ENCODE results near the gene RNASE8.

RNASE8 gene

GRCh38 chr14:21088687-21089086, 31.1 kb downstream of the RNASE8 start:
- TF ChIP-seq, protein P1, sequence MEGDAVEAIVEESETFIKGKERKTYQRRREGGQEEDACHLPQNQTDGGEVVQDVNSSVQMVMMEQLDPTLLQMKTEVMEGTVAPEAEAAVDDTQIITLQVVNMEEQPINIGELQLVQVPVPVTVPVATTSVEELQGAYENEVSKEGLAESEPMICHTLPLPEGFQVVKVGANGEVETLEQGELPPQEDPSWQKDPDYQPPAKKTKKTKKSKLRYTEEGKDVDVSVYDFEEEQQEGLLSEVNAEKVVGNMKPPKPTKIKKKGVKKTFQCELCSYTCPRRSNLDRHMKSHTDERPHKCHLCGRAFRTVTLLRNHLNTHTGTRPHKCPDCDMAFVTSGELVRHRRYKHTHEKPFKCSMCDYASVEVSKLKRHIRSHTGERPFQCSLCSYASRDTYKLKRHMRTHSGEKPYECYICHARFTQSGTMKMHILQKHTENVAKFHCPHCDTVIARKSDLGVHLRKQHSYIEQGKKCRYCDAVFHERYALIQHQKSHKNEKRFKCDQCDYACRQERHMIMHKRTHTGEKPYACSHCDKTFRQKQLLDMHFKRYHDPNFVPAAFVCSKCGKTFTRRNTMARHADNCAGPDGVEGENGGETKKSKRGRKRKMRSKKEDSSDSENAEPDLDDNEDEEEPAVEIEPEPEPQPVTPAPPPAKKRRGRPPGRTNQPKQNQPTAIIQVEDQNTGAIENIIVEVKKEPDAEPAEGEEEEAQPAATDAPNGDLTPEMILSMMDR (IDR thresholded peaks at IDR 0.05; ENCODE audit: low read length, missing control alignments), result no peak
- DNase-seq (ENCODE audit: low read depth), result no peak
- H3K4me3 ChIP-seq (replicated peaks; ENCODE audit: low read depth, low read length), result no peak overlapping the region

- no peak for DNase-seq (ENCODE audit: low read depth)
- H3K4me3 ChIP-seq (replicated peaks; ENCODE audit: low read depth, low read length), result no peak overlapping the region
- TF ChIP-seq, protein P1 (IDR thresholded peaks at IDR 0.05; ENCODE audit: low read length, missing control alignments), result no peak
These were observed 31.6 kb downstream of the RNASE8 start for GRCh38 chr14:21089271-21089670.

GRCh38 chr14:21089877-21090193, 32.2 kb downstream of the RNASE8 start:
- TF ChIP-seq, protein P1 (IDR thresholded peaks at IDR 0.05; ENCODE audit: low read length, missing control alignments), result no peak
- H3K4me3 ChIP-seq (replicated peaks; ENCODE audit: low read depth, low read length), result no peak overlapping the region

DNA sequence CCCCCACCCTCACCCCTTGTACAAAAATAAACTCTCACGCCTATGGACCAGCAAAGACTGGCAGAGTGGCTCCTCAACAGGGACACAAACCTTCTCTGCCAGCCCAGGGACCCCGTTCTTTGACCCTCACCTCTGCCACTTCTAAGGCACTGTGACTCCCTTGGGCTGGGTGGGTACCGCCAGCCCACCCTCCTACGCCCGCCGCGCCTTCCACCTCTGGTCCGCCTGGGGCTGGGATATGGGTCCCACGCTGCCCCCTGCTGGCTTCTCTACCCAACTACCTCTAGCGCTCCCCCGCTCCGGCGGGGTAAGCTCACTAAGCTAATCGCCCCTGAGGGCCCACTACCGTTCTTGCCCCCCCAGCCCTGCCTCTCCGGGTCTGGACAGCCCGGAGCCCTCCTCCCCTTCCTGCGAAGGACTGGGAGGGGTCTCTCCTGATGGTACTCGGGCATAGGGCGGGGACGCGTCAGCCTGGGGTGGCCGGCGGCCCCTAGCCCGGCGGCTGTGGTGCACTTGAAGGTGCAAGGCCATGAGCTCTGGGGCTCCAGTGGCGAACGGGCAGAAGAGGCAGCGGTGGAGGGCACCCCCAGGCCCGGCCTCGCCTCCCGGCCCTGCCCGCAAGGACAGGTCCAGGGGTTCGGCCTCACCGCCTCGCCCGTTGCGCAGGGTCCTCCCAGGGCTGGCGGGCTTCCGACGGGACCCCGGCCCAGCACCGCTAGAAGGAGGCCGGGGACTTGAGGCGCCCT, 32.7 kb downstream of the RNASE8 start:
- TF ChIP-seq, protein P1 (IDR thresholded peaks at IDR 0.05; ENCODE audit: low read length, missing control alignments), result peak; percentile 38
- DNase-seq (ENCODE audit: low read depth), result no peak

More at GRCh38 chr14:21089877-21090193, 32.2 kb downstream of the RNASE8 start:
- no peak for DNase-seq (ENCODE audit: low read depth)

GRCh38 chr14:21090940-21091663, 33.5 kb downstream of the RNASE8 start:
- H3K4me3 ChIP-seq (replicated peaks; ENCODE audit: low read depth, low read length), result no peak overlapping the region
- no peak for DNase-seq (ENCODE audit: low read depth)
- TF ChIP-seq, protein P1 (IDR thresholded peaks at IDR 0.05; ENCODE audit: low read length, missing control alignments), result no peak

More for the DNA sequence above, 32.7 kb downstream of the RNASE8 start:
- no peak overlapping the region for H3K4me3 ChIP-seq (replicated peaks; ENCODE audit: low read depth, low read length)

DNA sequence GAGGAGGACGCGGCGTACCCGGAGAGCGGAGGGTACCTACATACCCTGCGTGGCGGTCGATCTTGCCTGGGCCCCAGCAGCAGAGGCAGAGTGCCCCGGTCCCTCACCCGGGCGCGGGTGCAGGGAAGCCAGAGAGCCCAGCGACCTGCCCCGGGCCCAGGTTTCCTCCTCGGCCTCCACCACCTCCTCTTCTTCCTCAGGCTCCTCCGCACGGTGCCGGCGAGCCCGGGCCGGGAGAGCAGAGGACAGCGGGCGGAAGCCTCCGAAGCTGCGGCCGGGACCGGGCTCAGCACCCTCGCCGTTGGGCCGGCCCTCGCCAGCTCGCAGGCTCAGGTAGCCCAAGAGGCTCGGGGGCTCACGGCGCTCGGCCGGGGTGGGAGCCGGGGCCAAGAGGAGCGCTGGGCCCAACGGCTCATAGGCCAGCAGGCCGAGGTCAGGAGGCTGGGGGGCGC, 34.2 kb downstream of the RNASE8 start:
- no peak for DNase-seq (ENCODE audit: low read depth)
- H3K4me3 ChIP-seq (replicated peaks; ENCODE audit: low read depth, low read length), result no peak overlapping the region
- TF ChIP-seq, protein P1 (IDR thresholded peaks at IDR 0.05; ENCODE audit: low read length, missing control alignments), result no peak
